A549 (cell line): ENCODE measurements around the gene SEC14L5. TPM values are rescaled to one million over a fixed set of nuclear protein-coding genes. Genes with fewer than 3 reads are reported as not detected.

Experiments
- ATAC-seq, 2 experiments: fragments of 200-7000 bp in 1 of 2; fragments of >200 bp in 1 of 2; cut with Nextera tagmentation in 1 of 2; cut with Tn5 transposase in 1 of 2; 3 replicates each; pipeline versions ENCODE4 v1.8.0 to v1.9.1; 2018 to 2020; ENCODE audit warnings: mild to moderate bottlenecking in 1 of 2, moderate library complexity in 1 of 2
- CTCF ChIA-PET: fragments of 300-600 bp; sonication (Branson Sonifier 250); formaldehyde crosslinking; extraction: SDS; loops from one replicate; lab custom pipeline; 2021; ENCODE audit warnings: antibody characterized with exemption, inconsistent platforms; lab: Yijun Ruan, JAX
- POLR2A ChIA-PET: fragments of 350-600 bp; formaldehyde crosslinking; extraction: SDS; loops from one replicate; lab custom pipeline; 2021; ENCODE audit warnings: antibody characterized with exemption, inconsistent platforms; lab: Yijun Ruan, JAX
- DNase-seq, 2 experiments: peaks; one replicate each; pipeline versions ENCODE4 v3.0.0 to v3.0.0-alpha.2; 2011 to 2016; ENCODE audit warnings: low read depth in 1 of 2, low spot score in 1 of 2
- FAIRE-seq: peaks from 2 replicates; lab custom pipeline; 2011; peaks lifted over from hg19 to GRCh38; lab: Jason Lieb, UNC
- H3K27ac ChIP-seq, 2 experiments: fragments of >200 bp; sonication (Bioruptor Twin); formaldehyde crosslinking; 3 replicates each; pipeline ENCODE4 v1.5.1; 2016 to 2017
- H3K4me1 ChIP-seq: fragments of >200 bp; sonication (Bioruptor Twin); formaldehyde crosslinking; 3 replicates; pipeline ENCODE4 v1.6.1; 2016
- H3K4me2 ChIP-seq: fragments of >200 bp; sonication (Bioruptor Twin); formaldehyde crosslinking; 3 replicates; pipeline ENCODE4 v1.6.1; 2016
- H3K4me3 ChIP-seq: fragments of >200 bp; sonication (Bioruptor Twin); formaldehyde crosslinking; 3 replicates; pipeline ENCODE4 v1.5.1; 2016
- H3K9me3 ChIP-seq: fragments of >200 bp; sonication (Bioruptor Twin); formaldehyde crosslinking; 3 replicates; pipeline ENCODE4 v1.6.1; 2016
- BHLHE40 ChIP-seq: IDR thresholded peaks from 2 replicates; pipeline ENCODE4 v1.6.1; 2012; ENCODE audit warnings: low read depth, low read length, inconsistent platforms
- CBX8 ChIP-seq: fragments of 200-600 bp; sonication (generic); IDR thresholded peaks from 2 replicates; pipeline ENCODE4 v1.6.1; 2016
- CTCF ChIP-seq: fragments of >200 bp; sonication (Bioruptor Twin); formaldehyde crosslinking; IDR thresholded peaks from 3 replicates; pipeline ENCODE4 v1.5.1; 2016
- EHF ChIP-seq: fragments of 250-450 bp; sonication (Bioruptor Pico); IDR thresholded peaks from 2 replicates; pipeline ENCODE4 v1.5.0; 2020; ENCODE audit warnings: mild to moderate bottlenecking
- EP300 ChIP-seq, 2 experiments: fragments of >200 bp; sonication (Bioruptor Twin); formaldehyde crosslinking; IDR thresholded peaks; 2 replicates in 1 of 2; 3 replicates in 1 of 2; pipeline ENCODE4 v1.6.1; 2016 to 2017
- FOSB ChIP-seq: fragments of 250-450 bp; sonication (Bioruptor Pico); IDR thresholded peaks from 2 replicates; pipeline ENCODE4 v1.5.0; 2020; ENCODE audit warnings: mild to moderate bottlenecking, moderate library complexity
- HOXA7 ChIP-seq: fragments of 250-450 bp; sonication (Bioruptor Pico); IDR thresholded peaks from 2 replicates; pipeline ENCODE4 v1.5.0; 2020; ENCODE audit warnings: mild to moderate bottlenecking, moderate library complexity
- HOXB13 ChIP-seq: fragments of 250-450 bp; sonication (Bioruptor Pico); IDR thresholded peaks from 2 replicates; pipeline ENCODE4 v1.5.0; 2020; ENCODE audit warnings: low read depth, mild to moderate bottlenecking, moderate library complexity
- KDM1A ChIP-seq: fragments of 200-600 bp; sonication (generic); IDR thresholded peaks from 2 replicates; pipeline ENCODE4 v1.6.1; 2016; ENCODE audit warnings: low read depth, mild to moderate bottlenecking
- KDM5A ChIP-seq: fragments of 200-600 bp; sonication (generic); IDR thresholded peaks from 2 replicates; pipeline ENCODE4 v1.6.1; 2016; ENCODE audit warnings: antibody characterized with exemption, mild to moderate bottlenecking
- MAZ ChIP-seq: fragments of 150-350 bp; IDR thresholded peaks from 2 replicates; pipeline ENCODE4 v1.6.1; 2014; ENCODE audit warnings: antibody characterized with exemption, low read depth, low read length, borderline replicate concordance
- PBX3 ChIP-seq: IDR thresholded peaks from 2 replicates; pipeline ENCODE4 v1.6.1; 2012
- PHF8 ChIP-seq: fragments of 200-600 bp; sonication (generic); IDR thresholded peaks from 2 replicates; pipeline ENCODE4 v1.6.1; 2016; ENCODE audit warnings: low read depth, mild to moderate bottlenecking, antibody characterized with exemption, moderate library complexity, borderline replicate concordance
- RARB ChIP-seq: fragments of 250-450 bp; sonication (Bioruptor Pico); IDR thresholded peaks from 2 replicates; pipeline ENCODE4 v1.8.0; 2021; ENCODE audit warnings: mild to moderate bottlenecking, moderate library complexity
- RCOR1 ChIP-seq: fragments of 150-350 bp; IDR thresholded peaks from 2 replicates; pipeline ENCODE4 v1.6.1; 2014; ENCODE audit warnings: antibody characterized with exemption, low read length, low read depth
- RFX5 ChIP-seq: fragments of 450-650 bp; IDR thresholded peaks from 2 replicates; pipeline ENCODE4 v1.7.1; 2014; ENCODE audit warnings: antibody characterized with exemption, mild to moderate bottlenecking, moderate library complexity
- SMC3 ChIP-seq: fragments of >200 bp; sonication (Bioruptor Twin); formaldehyde crosslinking; IDR thresholded peaks from 3 replicates; pipeline ENCODE4 v1.6.1; 2018; ENCODE audit warnings: inconsistent platforms
- TFCP2L1 ChIP-seq: fragments of 250-450 bp; sonication (Bioruptor Pico); IDR thresholded peaks from 2 replicates; pipeline ENCODE4 v1.5.0; 2021; ENCODE audit warnings: mild to moderate bottlenecking
- TP53 ChIP-seq: fragments of 250-450 bp; sonication (Bioruptor Pico); IDR thresholded peaks from 2 replicates; pipeline ENCODE4 v1.5.0; 2021; ENCODE audit warnings: mild to moderate bottlenecking, moderate library complexity
- ZC3H11A ChIP-seq: fragments of 450-650 bp; IDR thresholded peaks from 2 replicates; pipeline ENCODE4 v1.6.1; 2014; ENCODE audit warnings: antibody characterized with exemption, mild to moderate bottlenecking
- ZFP36 ChIP-seq: fragments of 450-650 bp; IDR thresholded peaks from 2 replicates; pipeline ENCODE4 v1.6.1; 2014; ENCODE audit warnings: borderline replicate concordance; ENCODE audit not compliant: partially characterized antibody
- WGBS: methylation state at CpG from one replicate; pipeline ENCODE4 v1.1.6; 2017; ENCODE audit errors: missing lambda C conversion rate; 5-methylcytosine and 5-hydroxymethylcytosine counted together
- polyA plus RNA-seq, 4 experiments: library from polyadenylated mRNA; depleted of rRNA in 3 of 4; stranded (reverse); fragments of >200 nt; fragmentation: RNase III in 1 of 4; extraction: RNeasy Plus Mini Kit Qiagen cat#74134 plus additional on column Dnase treatment in 1 of 4; gene quantifications; 2 replicates in 3 of 4; 3 replicates in 1 of 4; pipeline ENCODE4 v1.2.3, GENCODE V29; 2011 to 2017

SEC14L5 gene
- polyA plus RNA-seq, 2 of the 4 experiments (the other 2 are of a cell fraction) = 0.03 to 0.05 TPM

- Histone ChIP-seq H3K27ac (no peak overlapping the region), H3K4me1 (peaks cover 4% of the 10 kb centered on the region; the same call in 1 of the 3 replicates), H3K4me2 (no peak overlapping the region), H3K4me3 (no peak overlapping the region), H3K9me3 (no peaks in the 10 kb centered on the region)
- ChIA-PET CTCF (interaction anchor here (0.7 to 1.2 kb wide), 4 partner anchors 13 to 259 kb away, joined by 3 to 4 read pairs (median 4); no protein-coding TSS in a partner anchor), POLR2A (no interaction called here)
- DNase-seq = no peak
- no peak for ATAC-seq
- FAIRE-seq = no peak
- no peak for TF ChIP-seq KDM1A
- no peak for TF ChIP-seq RFX5
- WGBS = 91% methylated on average over 6 of the region's 7 CpGs
Observed at GRCh38 chr16:5027086-5027485, 69.0 kb downstream of the SEC14L5 start.

GRCh38 chr16:5027575-5028235 lies 69.6 kb downstream of the SEC14L5 start:
- FAIRE-seq (no peak), DNase-seq (no peak), ATAC-seq (no peak)
- H3K4me2 ChIP-seq = no peak overlapping the region
- TF ChIP-seq MAZ (no peak), EP300 (IDR thresholded peaks at IDR 0.05) (no peak), KDM1A (no peak), ZFP36 (no peak), HOXB13 (CRISPR knock-in tag) (no peak), CTCF (no peak), PBX3 (no peak), HOXA7 (CRISPR knock-in tag) (no peak), RARB (no peak), EHF (no peak), SMC3 (no peak), KDM5A (no peak)
- H3K9me3 ChIP-seq = no peaks in the 10 kb centered on the region
- H3K4me3 ChIP-seq = no peak overlapping the region
- peaks cover 7% of the 10 kb centered on the region for H3K4me1 ChIP-seq
- CTCF ChIA-PET = no interaction called here
- WGBS = 86% methylated on average over 25 of the region's 32 CpGs
- H3K27ac ChIP-seq = no peak overlapping the region
- POLR2A ChIA-PET = no interaction called here

GRCh38 chr16:5028950-5029475 lies 70.9 kb downstream of the SEC14L5 start:
- no peak overlapping the region for H3K4me3 ChIP-seq
- ChIA-PET CTCF (interaction anchor here (1.3 to 1.8 kb wide), 2 partner anchors 64 to 73 kb away, joined by 3 to 7 read pairs; no protein-coding TSS in a partner anchor), POLR2A (no interaction called here)
- FAIRE-seq (no peak), DNase-seq (no peak), ATAC-seq (no peak)
- no peak overlapping the region for H3K4me2 ChIP-seq
- H3K4me1 ChIP-seq = peaks cover 10% of the 10 kb centered on the region
- no peaks in the 10 kb centered on the region for H3K9me3 ChIP-seq
- TF ChIP-seq HOXA7 (CRISPR knock-in tag) (no peak), ZC3H11A (no peak), TFCP2L1 (CRISPR knock-in tag) (no peak), FOSB (CRISPR knock-in tag) (no peak), RCOR1 (no peak), RFX5 (no peak), PHF8 (no peak), CBX8 (no peak), TP53 (CRISPR knock-in tag) (no peak), BHLHE40 (no peak)
- no peak overlapping the region for H3K27ac ChIP-seq
- 82% methylated on average over 17 of the region's 18 CpGs for WGBS
